ENCODE results near the gene ZFAND3. TPM values are rescaled to one million over a fixed set of nuclear protein-coding genes. Genes with fewer than 3 reads are reported as not detected.
"Not testable (repeated sequence)": the region's sequence is repeated elsewhere in the genome, so short reads cannot be mapped to it uniquely, and the experiment has no call there.

The ZFAND3 gene
- total RNA-seq, 1 donor from 2014 or later, result 84.4 TPM

- no peak for DNase-seq (ENCODE audit: extremely low spot score, unreplicated experiment)
- H3K27me3 Mint-ChIP-seq (ENCODE audit: unreplicated experiment), result no peaks in the 10 kb centered on the region
- H3K27ac Mint-ChIP-seq (ENCODE audit: unreplicated experiment), result peak overlapping the region; percentile 64
- H3K4me3 Mint-ChIP-seq (ENCODE audit: unreplicated experiment), result no peak overlapping the region
- H3K36me3 Mint-ChIP-seq (ENCODE audit: unreplicated experiment), result no peaks in the 10 kb centered on the region
- H3K4me1 Mint-ChIP-seq (ENCODE audit: unreplicated experiment), result peaks cover 66% of the 10 kb centered on the region
- no peaks in the 10 kb centered on the region for H3K9me3 Mint-ChIP-seq (ENCODE audit: unreplicated experiment)
- TF ChIP-seq CTCF (IDR thresholded peaks at IDR 0.05), result no peak
Observed at GRCh38 chr6:37992749-37993148, 173.2 kb downstream of the ZFAND3 start.

GRCh38 chr6:37993194-37993593, 173.7 kb downstream of the ZFAND3 start:
- H3K27me3 Mint-ChIP-seq (ENCODE audit: unreplicated experiment); H3K9me3 Mint-ChIP-seq (ENCODE audit: unreplicated experiment); H3K36me3 Mint-ChIP-seq (ENCODE audit: unreplicated experiment); H3K27ac Mint-ChIP-seq (ENCODE audit: unreplicated experiment); H3K4me3 Mint-ChIP-seq (ENCODE audit: unreplicated experiment); DNase-seq (ENCODE audit: extremely low spot score, unreplicated experiment): not testable (repeated sequence)
- peaks cover 63% of the 10 kb centered on the region for H3K4me1 Mint-ChIP-seq (ENCODE audit: unreplicated experiment)

GRCh38 chr6:37993596-37993995, 174.1 kb downstream of the ZFAND3 start:
- peaks cover 59% of the 10 kb centered on the region for H3K4me1 Mint-ChIP-seq (ENCODE audit: unreplicated experiment)
- no peak overlapping the region for H3K27ac Mint-ChIP-seq (ENCODE audit: unreplicated experiment)
- no peaks in the 10 kb centered on the region for H3K9me3 Mint-ChIP-seq (ENCODE audit: unreplicated experiment)
- DNase-seq (ENCODE audit: extremely low spot score, unreplicated experiment), result no peak
- no peaks in the 10 kb centered on the region for H3K36me3 Mint-ChIP-seq (ENCODE audit: unreplicated experiment)
- H3K4me3 Mint-ChIP-seq (ENCODE audit: unreplicated experiment), result no peak overlapping the region
- no peak for TF ChIP-seq CTCF (IDR thresholded peaks at IDR 0.05)
- no peaks in the 10 kb centered on the region for H3K27me3 Mint-ChIP-seq (ENCODE audit: unreplicated experiment)

GRCh38 chr6:37994223-37994622, 174.7 kb downstream of the ZFAND3 start:
- no peaks in the 10 kb centered on the region for H3K27me3 Mint-ChIP-seq (ENCODE audit: unreplicated experiment)
- no peak for DNase-seq (ENCODE audit: extremely low spot score, unreplicated experiment)
- H3K27ac Mint-ChIP-seq (ENCODE audit: unreplicated experiment), result no peak overlapping the region
- no peak for TF ChIP-seq CTCF (IDR thresholded peaks at IDR 0.05)
- peaks cover 52% of the 10 kb centered on the region for H3K4me1 Mint-ChIP-seq (ENCODE audit: unreplicated experiment)
- no peaks in the 10 kb centered on the region for H3K36me3 Mint-ChIP-seq (ENCODE audit: unreplicated experiment)
- H3K4me3 Mint-ChIP-seq (ENCODE audit: unreplicated experiment), result no peak overlapping the region
- H3K9me3 Mint-ChIP-seq (ENCODE audit: unreplicated experiment), result no peaks in the 10 kb centered on the region

- Mint-ChIP-seq H3K9me3 (ENCODE audit: unreplicated experiment) (no peaks in the 10 kb centered on the region), H3K36me3 (ENCODE audit: unreplicated experiment) (no peaks in the 10 kb centered on the region), H3K27ac (ENCODE audit: unreplicated experiment) (no peak overlapping the region), H3K4me1 (ENCODE audit: unreplicated experiment) (peaks cover 25% of the 10 kb centered on the region), H3K27me3 (ENCODE audit: unreplicated experiment) (no peaks in the 10 kb centered on the region), H3K4me3 (ENCODE audit: unreplicated experiment) (no peak overlapping the region)
- no peak for TF ChIP-seq CTCF (IDR thresholded peaks at IDR 0.05)
- DNase-seq (ENCODE audit: extremely low spot score, unreplicated experiment), result no peak
Observed at GRCh38 chr6:37998366-37998765, 178.8 kb downstream of the ZFAND3 start.

GRCh38 chr6:38001386-38001785, 181.9 kb downstream of the ZFAND3 start:
- no peak for TF ChIP-seq CTCF (IDR thresholded peaks at IDR 0.05)
- no peak overlapping the region for H3K27ac Mint-ChIP-seq (ENCODE audit: unreplicated experiment)
- no peak for DNase-seq (ENCODE audit: extremely low spot score, unreplicated experiment)
- no peaks in the 10 kb centered on the region for H3K27me3 Mint-ChIP-seq (ENCODE audit: unreplicated experiment)
- H3K36me3 Mint-ChIP-seq (ENCODE audit: unreplicated experiment), result peaks cover 4% of the 10 kb centered on the region
- no peak overlapping the region for H3K4me3 Mint-ChIP-seq (ENCODE audit: unreplicated experiment)
- H3K4me1 Mint-ChIP-seq (ENCODE audit: unreplicated experiment), result peaks cover 15% of the 10 kb centered on the region
- no peaks in the 10 kb centered on the region for H3K9me3 Mint-ChIP-seq (ENCODE audit: unreplicated experiment)
